HL-60 (cell line): ENCODE measurements around the gene KIF1B.

Experiments used
- GABPA ChIP-seq: IDR thresholded peaks from 2 replicates; pipeline ENCODE4 v1.6.1; 2012; ENCODE audit warnings: low read depth
- POLR2AphosphoS5 ChIP-seq: IDR thresholded peaks from 2 replicates; pipeline ENCODE4 v1.6.1; 2012; ENCODE audit warnings: low read depth
- SPI1 ChIP-seq: IDR thresholded peaks from 2 replicates; pipeline ENCODE4 v1.6.1; 2012; ENCODE audit warnings: low read depth, mild to moderate bottlenecking, borderline replicate concordance
- TF ChIP-seq, protein P1 (sequence below): IDR thresholded peaks from one replicate; pipeline ENCODE4 v1.5.1; 2011; ENCODE audit warnings: low read length, control low read depth, inconsistent platforms; ENCODE audit not compliant: insufficient read depth

DNA sequence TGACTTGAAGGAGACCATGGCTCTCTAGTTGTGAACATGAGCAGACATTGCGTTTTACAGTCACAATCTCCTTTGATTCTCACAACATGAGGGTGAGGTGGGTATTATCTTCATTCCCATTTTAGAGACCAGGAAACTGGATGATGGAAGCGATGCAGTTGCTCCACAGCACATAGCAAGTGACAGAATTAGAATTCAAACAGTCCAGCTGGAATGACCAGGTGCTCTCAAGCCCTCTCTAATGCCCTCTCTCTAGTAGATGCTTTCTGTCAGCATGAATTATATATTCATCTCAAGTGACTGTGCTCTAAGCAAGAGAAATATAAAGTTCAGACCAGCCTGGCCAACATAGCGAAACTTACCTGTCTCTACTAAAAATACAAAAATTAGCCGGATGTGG, 9.8 kb upstream of the KIF1B start:
- TF ChIP-seq POLR2AphosphoS5 (no peak), GABPA (no peak), SPI1 (no peak)
- TF ChIP-seq, protein P1, sequence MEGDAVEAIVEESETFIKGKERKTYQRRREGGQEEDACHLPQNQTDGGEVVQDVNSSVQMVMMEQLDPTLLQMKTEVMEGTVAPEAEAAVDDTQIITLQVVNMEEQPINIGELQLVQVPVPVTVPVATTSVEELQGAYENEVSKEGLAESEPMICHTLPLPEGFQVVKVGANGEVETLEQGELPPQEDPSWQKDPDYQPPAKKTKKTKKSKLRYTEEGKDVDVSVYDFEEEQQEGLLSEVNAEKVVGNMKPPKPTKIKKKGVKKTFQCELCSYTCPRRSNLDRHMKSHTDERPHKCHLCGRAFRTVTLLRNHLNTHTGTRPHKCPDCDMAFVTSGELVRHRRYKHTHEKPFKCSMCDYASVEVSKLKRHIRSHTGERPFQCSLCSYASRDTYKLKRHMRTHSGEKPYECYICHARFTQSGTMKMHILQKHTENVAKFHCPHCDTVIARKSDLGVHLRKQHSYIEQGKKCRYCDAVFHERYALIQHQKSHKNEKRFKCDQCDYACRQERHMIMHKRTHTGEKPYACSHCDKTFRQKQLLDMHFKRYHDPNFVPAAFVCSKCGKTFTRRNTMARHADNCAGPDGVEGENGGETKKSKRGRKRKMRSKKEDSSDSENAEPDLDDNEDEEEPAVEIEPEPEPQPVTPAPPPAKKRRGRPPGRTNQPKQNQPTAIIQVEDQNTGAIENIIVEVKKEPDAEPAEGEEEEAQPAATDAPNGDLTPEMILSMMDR, result no peak
